ENCODE measurements around the gene SLC44A4. TPM values are rescaled to one million over a fixed set of nuclear protein-coding genes. Genes with fewer than 3 reads are reported as not detected.
"Not testable (repeated sequence)": the region's sequence is repeated elsewhere in the genome, so short reads cannot be mapped to it uniquely, and the experiment has no call there.

The SLC44A4 gene
- polyA plus RNA-seq, 4 donors, result 2.4 to 53.4 (median 41.4) TPM

GRCh38 chr6:31881136-31881859, 2.5 kb upstream of the SLC44A4 start:
- DNase-seq (ENCODE audit: low read depth in 4 of 4, low spot score in 3 of 4), result no peak

- DNase-seq (ENCODE audit: low read depth in 4 of 4, low spot score in 3 of 4), result no peak
Observed at GRCh38 chr6:31880616-31881015, 1.8 kb upstream of the SLC44A4 start.

GRCh38 chr6:31879901-31880300, 1.1 kb upstream of the SLC44A4 start:
- DNase-seq (ENCODE audit: low read depth in 4 of 4, low spot score in 3 of 4), result no peak

- no peak for DNase-seq (ENCODE audit: low read depth in 4 of 4, low spot score in 3 of 4)
Observed at GRCh38 chr6:31879143-31879542, 346 bp upstream of the SLC44A4 start.

GRCh38 chr6:31878222-31878621, 575 bp downstream of the SLC44A4 start:
- no peak for DNase-seq (ENCODE audit: low read depth in 4 of 4, low spot score in 3 of 4)

- DNase-seq (ENCODE audit: low read depth in 4 of 4, low spot score in 3 of 4), result no peak
Observed at GRCh38 chr6:31877651-31878161, 1.1 kb downstream of the SLC44A4 start.

- DNase-seq (ENCODE audit: low read depth in 4 of 4, low spot score in 3 of 4), result no peak
Observed at GRCh38 chr6:31877125-31877650, 1.6 kb downstream of the SLC44A4 start.

- no peak for DNase-seq (ENCODE audit: low read depth in 4 of 4, low spot score in 3 of 4)
Observed at GRCh38 chr6:31876357-31876756, 2.4 kb downstream of the SLC44A4 start.

- no peak for DNase-seq (ENCODE audit: low read depth in 4 of 4, low spot score in 3 of 4)
Observed at GRCh38 chr6:31875877-31876276, 2.9 kb downstream of the SLC44A4 start.

GRCh38 chr6:31874836-31875572, 3.8 kb downstream of the SLC44A4 start:
- DNase-seq (ENCODE audit: low read depth in 4 of 4, low spot score in 3 of 4), result no peak

GRCh38 chr6:31874084-31874670, 4.6 kb downstream of the SLC44A4 start:
- DNase-seq (ENCODE audit: low read depth in 4 of 4, low spot score in 3 of 4), result no peak

- no peak for DNase-seq (ENCODE audit: low read depth in 4 of 4, low spot score in 3 of 4)
Observed at GRCh38 chr6:31871046-31871659, 7.6 kb downstream of the SLC44A4 start.

- DNase-seq (ENCODE audit: low read depth in 4 of 4, low spot score in 3 of 4), result no peak
Observed at GRCh38 chr6:31870385-31870921, 8.3 kb downstream of the SLC44A4 start.

GRCh38 chr6:31869343-31869742, 9.5 kb downstream of the SLC44A4 start:
- DNase-seq (ENCODE audit: low read depth in 4 of 4, low spot score in 3 of 4), result no peak

- DNase-seq (ENCODE audit: low read depth in 4 of 4, low spot score in 3 of 4), result not testable (repeated sequence)
Observed at GRCh38 chr6:31868658-31868971, 10.2 kb downstream of the SLC44A4 start.

- DNase-seq (ENCODE audit: low read depth in 4 of 4, low spot score in 3 of 4), result no peak
Observed at GRCh38 chr6:31865205-31866118, 13.3 kb downstream of the SLC44A4 start.

- DNase-seq (ENCODE audit: low read depth in 4 of 4, low spot score in 3 of 4), result no peak
Observed at GRCh38 chr6:31864818-31865204, 14.0 kb downstream of the SLC44A4 start.

GRCh38 chr6:31864123-31864562, 14.7 kb downstream of the SLC44A4 start:
- DNase-seq (ENCODE audit: low read depth in 4 of 4, low spot score in 3 of 4), result not testable (repeated sequence)

GRCh38 chr6:31862344-31863235, 16.2 kb downstream of the SLC44A4 start, which contains the start of gene NEU1:
Gene NEU1, minus strand, starts transcription at chr6:31862821. Its CDS starts 45 bp downstream, at chr6:31862776.
- DNase-seq (ENCODE audit: low read depth in 4 of 4, low spot score in 3 of 4), result peak; percentile 97 to 100 (median 99)

All from left renal pelvis (tissue), 4 donors.